ENCODE results near the gene NTPCR. TPM values are rescaled to one million over a fixed set of nuclear protein-coding genes. Genes with fewer than 3 reads are reported as not detected.

Gene NTPCR
- total and polyA plus RNA-seq, 2 donors (not counting 3 experiments of a cell fraction or from before 2014, with no cell fraction given): 13.2 to 35.3 TPM

- dilution Hi-C loops (cut with MboI; ENCODE audit: extremely low pct_ligation_motif_present, low sequenced_read_pairs): no loop called here
- no peak for FAIRE-seq
Measured at GRCh38 chr1:232906441-232906840, 44.0 kb upstream of the NTPCR start.

More at GRCh38 chr1:232906441-232906840, 44.0 kb upstream of the NTPCR start:
- ChIA-PET POLR2A (no interaction called here), CTCF (no interaction called here)
- no peaks in the 10 kb centered on the region for H3K9me1 ChIP-seq (replicated peaks; ENCODE audit: control insufficient read depth, extremely low read depth, insufficient read depth, low read length)
- H4K20me1 ChIP-seq (replicated peaks; ENCODE audit: control insufficient read depth, extremely low read depth, insufficient read depth, low read length): no peaks in the 10 kb centered on the region
- H3K27me3 ChIP-seq (ENCODE audit: control insufficient read depth in 2 of 2, insufficient read depth in 2 of 2, low read length in 2 of 2): peaks cover 0 to 3% of the 10 kb centered on the region in 2 experiments
- TF ChIP-seq FOS (IDR thresholded peaks at IDR 0.05; ENCODE audit: borderline replicate concordance, insufficient read depth, low read length) (no peak), POLR2A (IDR thresholded peaks at IDR 0.05; ENCODE audit: low read depth, low read length) (no peak), POLR2AphosphoS5 (IDR thresholded peaks at IDR 0.05; ENCODE audit: insufficient read depth, low read depth, low read length) (no peak), GATA2 (IDR thresholded peaks at IDR 0.05; ENCODE audit: insufficient read depth, insufficient read length, low read depth, low read length) (no peak), JUN (IDR thresholded peaks at IDR 0.05; ENCODE audit: borderline replicate concordance, insufficient read depth, insufficient read length, low read depth) (no peak), EZH2 (IDR thresholded peaks at IDR 0.05; ENCODE audit: borderline replicate concordance, low read depth, low read length, severe bottlenecking) (no peak), MYC (IDR thresholded peaks at IDR 0.05; ENCODE audit: low read depth, low read length) (no peak), CTCF (IDR thresholded peaks at IDR 0.05; ENCODE audit: extremely low read depth in 1 of 2, insufficient read depth in 1 of 2, low read depth in 1 of 2, low read length in 2 of 2) (no peak)
- TF ChIP-seq, protein P1, sequence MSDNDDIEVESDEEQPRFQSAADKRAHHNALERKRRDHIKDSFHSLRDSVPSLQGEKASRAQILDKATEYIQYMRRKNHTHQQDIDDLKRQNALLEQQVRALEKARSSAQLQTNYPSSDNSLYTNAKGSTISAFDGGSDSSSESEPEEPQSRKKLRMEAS (IDR thresholded peaks at IDR 0.05; ENCODE audit: insufficient read depth, insufficient read length): no peak
- DNase-seq (ENCODE audit: low read depth, low spot score): no peak
- no peak overlapping the region for H3K4me3 ChIP-seq (replicated peaks in 1 of 3; ENCODE audit: insufficient read depth in 1 of 3, low read depth in 1 of 3, low read length in 3 of 3)
- H3K27ac ChIP-seq (ENCODE audit: insufficient read depth, low read depth, low read length): no peak overlapping the region
- H3K36me3 ChIP-seq (ENCODE audit: control insufficient read depth in 2 of 2, extremely low read depth in 1 of 2, insufficient read depth in 2 of 2, low read length in 2 of 2): no peaks in the 10 kb centered on the region
- no peak overlapping the region for H3K4me2 ChIP-seq (ENCODE audit: insufficient read depth, low read length)
- no peaks in the 10 kb centered on the region for H3K4me1 ChIP-seq (ENCODE audit: control insufficient read depth, extremely low read depth, insufficient read depth, low read length)
- no peak overlapping the region for H3K9ac ChIP-seq (replicated peaks; ENCODE audit: extremely low read depth, insufficient read depth, low read length)
- no peak overlapping the region for H2AFZ ChIP-seq (ENCODE audit: low read depth, low read length)
- H3K79me2 ChIP-seq (ENCODE audit: control insufficient read depth, insufficient read depth, low read length): no peaks in the 10 kb centered on the region
- intact Hi-C loops (cut with micrococcal nuclease): no loop called here
- no TSS peak for BruUV-seq (replicated peaks)
- no peaks in the 10 kb centered on the region for H3K9me3 ChIP-seq (replicated peaks; ENCODE audit: control insufficient read depth, insufficient read depth, low read length)
